GM13977 (cell line): ENCODE measurements around the gene IRAK2.

Experiments
- DNase-seq: peaks from one replicate; pipeline ENCODE4 v3.0.0; 2012; ENCODE audit warnings: low spot score
- in situ Hi-C: fragments of 300-500 bp; cut with MboI; formaldehyde crosslinking; loops from one replicate; pipeline ENCODE4 v1.12.0; 2022; ENCODE audit warnings: low sequenced_read_pairs, low pct_unique_long_range_greater_than_20kb, mixed read lengths, inconsistent platforms; ENCODE audit not compliant: unreplicated experiment
- TF ChIP-seq, protein P1 (sequence below): IDR thresholded peaks from 2 replicates; pipeline ENCODE4 v1.5.1; 2012; ENCODE audit warnings: mild to moderate bottlenecking, control low read depth; ENCODE audit not compliant: insufficient read depth; ENCODE audit errors: extremely low read depth, missing control alignments

IRAK2 gene

DNA sequence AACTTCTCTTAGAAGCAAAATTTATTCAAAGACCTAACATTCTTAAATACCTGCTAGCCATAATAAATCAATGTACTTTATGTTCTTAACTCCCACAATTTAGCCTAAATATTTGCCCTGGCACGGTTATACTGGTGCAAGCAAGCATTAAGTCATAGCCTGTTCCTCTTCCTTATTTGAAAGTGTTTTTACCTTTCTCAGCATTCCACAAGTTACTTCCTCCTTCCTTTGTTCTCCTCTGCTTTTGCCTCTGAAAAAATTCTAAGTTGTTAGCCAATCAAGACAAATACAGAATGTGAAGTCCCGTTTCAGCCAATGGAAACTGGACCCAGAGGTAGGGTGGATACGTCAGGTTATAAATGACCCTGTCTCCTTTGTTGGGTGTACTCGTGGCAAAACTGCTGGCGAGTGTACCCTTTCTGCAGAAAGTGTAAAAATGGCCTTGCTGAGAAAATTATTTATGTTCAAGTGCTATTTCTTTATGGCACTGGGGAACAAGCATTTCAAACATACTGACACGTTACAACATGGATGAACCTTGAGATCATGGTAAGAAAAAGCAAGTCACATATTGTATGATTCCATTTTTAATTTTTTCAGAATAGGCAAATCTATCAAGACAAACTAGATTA lies 80.5 kb downstream of the IRAK2 start:
- TF ChIP-seq, protein P1, sequence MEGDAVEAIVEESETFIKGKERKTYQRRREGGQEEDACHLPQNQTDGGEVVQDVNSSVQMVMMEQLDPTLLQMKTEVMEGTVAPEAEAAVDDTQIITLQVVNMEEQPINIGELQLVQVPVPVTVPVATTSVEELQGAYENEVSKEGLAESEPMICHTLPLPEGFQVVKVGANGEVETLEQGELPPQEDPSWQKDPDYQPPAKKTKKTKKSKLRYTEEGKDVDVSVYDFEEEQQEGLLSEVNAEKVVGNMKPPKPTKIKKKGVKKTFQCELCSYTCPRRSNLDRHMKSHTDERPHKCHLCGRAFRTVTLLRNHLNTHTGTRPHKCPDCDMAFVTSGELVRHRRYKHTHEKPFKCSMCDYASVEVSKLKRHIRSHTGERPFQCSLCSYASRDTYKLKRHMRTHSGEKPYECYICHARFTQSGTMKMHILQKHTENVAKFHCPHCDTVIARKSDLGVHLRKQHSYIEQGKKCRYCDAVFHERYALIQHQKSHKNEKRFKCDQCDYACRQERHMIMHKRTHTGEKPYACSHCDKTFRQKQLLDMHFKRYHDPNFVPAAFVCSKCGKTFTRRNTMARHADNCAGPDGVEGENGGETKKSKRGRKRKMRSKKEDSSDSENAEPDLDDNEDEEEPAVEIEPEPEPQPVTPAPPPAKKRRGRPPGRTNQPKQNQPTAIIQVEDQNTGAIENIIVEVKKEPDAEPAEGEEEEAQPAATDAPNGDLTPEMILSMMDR: no peak
- no peak for DNase-seq
- in situ Hi-C loops: no loop called here

DNA sequence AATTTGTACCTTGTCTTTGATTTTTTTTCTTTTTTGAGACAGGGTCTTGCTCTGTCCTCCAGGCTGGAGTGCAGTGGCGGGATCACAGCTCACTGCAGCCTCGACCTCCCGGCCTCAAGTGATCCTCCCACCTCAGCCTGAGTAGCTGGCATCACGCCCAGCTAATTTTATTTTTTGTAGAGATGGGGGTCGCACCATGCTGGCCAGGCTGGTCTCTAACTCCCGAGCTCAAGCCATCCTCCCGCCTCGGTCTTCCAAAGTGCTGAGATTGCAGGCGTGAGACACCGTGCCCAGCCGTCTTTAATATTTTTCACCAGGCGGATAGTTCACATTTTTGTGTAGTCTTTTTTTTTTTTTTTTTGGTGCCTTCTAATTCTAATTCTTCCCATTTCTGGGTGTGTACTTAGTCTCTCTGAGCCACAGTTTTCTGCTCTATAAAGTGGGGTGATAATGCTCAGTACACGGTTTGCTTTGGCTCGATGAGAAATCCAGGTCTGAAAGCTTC lies 83.0 kb downstream of the IRAK2 start:
- in situ Hi-C loops: no loop called here

DNA sequence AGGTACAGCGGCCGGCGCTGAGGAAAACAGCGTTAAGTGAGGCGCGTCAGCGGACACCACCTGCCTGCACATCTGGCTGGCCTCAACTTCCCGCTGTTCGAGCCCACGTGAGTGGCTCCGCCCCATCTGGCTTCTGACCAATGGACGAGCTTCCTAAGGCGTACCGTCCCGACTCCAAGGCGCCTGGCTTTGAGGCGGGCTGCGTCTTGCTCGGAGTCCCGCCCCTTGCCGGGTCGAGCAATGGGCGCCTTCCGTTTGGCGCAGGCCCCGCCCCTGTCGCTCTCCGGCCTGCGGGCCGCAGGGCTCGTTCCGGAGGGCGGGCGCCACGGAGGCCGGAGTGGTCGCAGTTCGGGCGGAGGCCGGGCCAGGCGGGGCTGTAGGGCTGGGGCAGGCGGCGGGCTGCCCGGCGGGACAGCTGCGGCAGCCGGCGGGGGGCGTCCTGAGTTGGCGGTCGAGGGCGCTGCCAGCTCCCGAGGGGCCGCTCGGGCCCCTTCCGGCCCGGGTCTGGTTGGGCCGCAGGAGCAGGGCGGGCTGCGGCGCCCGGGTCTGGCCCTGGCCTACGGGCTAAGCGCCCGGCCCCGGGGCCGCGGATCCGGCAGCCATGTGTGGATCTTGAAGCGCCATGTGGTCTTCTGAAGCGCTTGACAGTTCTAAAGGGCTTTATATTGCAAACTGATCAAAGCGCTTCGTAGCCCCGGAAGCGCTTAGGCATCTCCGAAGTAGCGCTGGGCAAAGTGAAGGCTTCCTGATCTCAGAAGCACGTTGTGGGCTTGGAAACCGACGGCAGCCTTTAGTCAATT lies 83.7 kb downstream of the IRAK2 start, which contains the start of gene TATDN2:
Gene TATDN2, plus strand, starts transcription at position 276 of the 800 bp plus-strand sequence. CDS start 742 bp downstream, outside the sequence.
- DNase-seq: peak; percentile 100
- TF ChIP-seq, protein P1: no peak
- in situ Hi-C loops: no loop called here

More for the DNA sequence above, 83.0 kb downstream of the IRAK2 start:
- DNase-seq: no peak
- TF ChIP-seq, protein P1: no peak

DNA sequence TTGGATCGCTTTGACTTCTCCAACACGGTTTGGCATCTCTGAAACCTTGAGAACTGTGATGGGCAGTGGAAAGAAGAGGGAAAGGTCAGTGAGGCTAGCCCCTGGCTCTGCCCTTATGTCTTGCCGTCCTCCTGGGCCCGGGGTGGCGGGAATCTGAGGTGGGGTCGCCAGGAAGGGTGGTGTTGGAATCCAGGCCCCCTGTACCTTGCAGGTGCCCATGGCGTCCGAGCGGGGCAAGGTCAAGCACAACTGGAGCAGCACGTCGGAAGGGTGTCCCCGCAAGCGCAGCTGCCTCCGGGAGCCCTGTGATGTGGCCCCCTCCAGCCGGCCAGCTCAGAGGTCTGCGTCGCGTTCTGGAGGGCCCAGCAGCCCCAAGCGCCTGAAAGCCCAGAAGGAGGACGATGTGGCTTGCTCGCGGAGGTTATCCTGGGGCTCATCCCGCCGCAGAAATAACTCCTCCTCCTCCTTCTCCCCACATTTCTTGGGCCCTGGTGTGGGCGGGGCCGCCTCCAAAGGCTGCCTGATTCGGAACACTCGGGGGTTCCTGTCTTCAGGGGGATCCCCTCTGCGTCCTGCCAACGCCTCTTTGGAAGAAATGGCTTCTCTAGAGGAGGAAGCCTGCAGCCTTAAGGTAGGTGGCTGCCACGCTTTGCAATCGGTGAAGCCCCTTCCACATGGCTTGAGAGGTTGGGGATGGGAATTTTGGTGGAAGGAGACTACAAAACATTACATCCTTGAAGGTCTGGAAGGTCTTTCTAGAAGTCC lies 84.4 kb downstream of the IRAK2 start:
- peak; percentile 74 for DNase-seq
- TF ChIP-seq, protein P1: no peak
- in situ Hi-C loops: no loop called here

DNA sequence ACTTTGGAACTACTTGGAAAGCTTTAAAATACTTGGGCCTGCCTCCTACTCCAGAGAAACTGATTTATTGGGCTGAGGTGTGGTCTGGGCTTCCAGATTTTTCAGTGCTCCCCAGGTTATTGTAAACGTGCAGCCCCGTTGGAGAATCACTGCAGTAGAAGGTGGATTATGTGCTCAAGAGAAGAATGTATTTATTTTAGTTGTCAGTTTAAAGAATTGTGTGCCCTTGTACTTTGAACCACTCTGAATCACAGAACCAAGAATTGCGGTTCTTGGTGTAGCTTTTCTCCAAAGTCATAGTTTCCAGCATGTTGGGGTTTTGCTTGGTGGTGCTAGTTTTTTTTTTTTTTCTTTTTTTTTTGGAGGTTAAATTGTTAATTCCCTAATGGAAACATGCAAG lies 85.1 kb downstream of the IRAK2 start:
- no peak for DNase-seq
- TF ChIP-seq, protein P1: no peak
- in situ Hi-C loops: no loop called here

DNA sequence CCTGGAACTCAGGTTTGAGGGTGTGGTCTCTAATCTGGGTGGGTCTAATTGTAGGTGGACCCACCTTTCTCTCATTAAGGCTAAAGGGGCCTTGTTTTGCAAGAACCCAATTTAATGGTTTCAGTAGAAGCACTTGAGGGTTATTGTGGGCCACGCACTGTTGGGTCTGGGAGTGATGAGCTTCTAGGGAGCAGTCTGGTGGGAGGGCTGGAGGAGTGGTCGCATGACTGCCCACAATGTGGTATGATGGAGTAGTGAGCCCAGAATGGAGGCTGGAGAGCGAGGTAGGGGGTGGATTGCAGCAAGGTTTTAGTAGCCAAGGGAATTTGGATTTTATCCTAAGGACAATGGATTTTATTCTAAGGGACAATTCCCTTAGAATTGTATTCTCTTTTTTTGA lies 86.3 kb downstream of the IRAK2 start:
- TF ChIP-seq, protein P1: no peak
- DNase-seq: no peak
- in situ Hi-C loops: no loop called here
